D721Med (cell line): ENCODE measurements around the gene CNTN2.

ENCODE experiments used
- DNase-seq: peaks from one replicate; pipeline ENCODE4 v3.0.0; 2011; ENCODE audit warnings: low spot score; ENCODE audit not compliant: insufficient read length
- FAIRE-seq: peaks from 2 replicates; lab custom pipeline; 2011; peaks lifted over from hg19 to GRCh38; lab: Jason Lieb, UNC
- CTCF ChIP-seq: IDR thresholded peaks from 2 replicates; pipeline ENCODE4 v1.5.1; 2012; ENCODE audit warnings: mild to moderate bottlenecking, control low read depth; ENCODE audit not compliant: insufficient read depth; ENCODE audit errors: missing control alignments

Gene CNTN2

GRCh38 chr1:205124726-205125125, 81.7 kb downstream of the CNTN2 start:
- DNase-seq (no peak), FAIRE-seq (no peak)
- TF ChIP-seq CTCF, result no peak

- no peak for TF ChIP-seq CTCF
- FAIRE-seq, result no peak
- DNase-seq, result no peak
These were observed 84.6 kb downstream of the CNTN2 start for GRCh38 chr1:205127646-205128045.
